ENCODE results near the gene NLN. TPM values are rescaled to one million over a fixed set of nuclear protein-coding genes. Genes with fewer than 3 reads are reported as not detected.
A peak's percentile ranks its signal among the peaks of the same experiment; 100 is the strongest.
"Not testable (repeated sequence)": the region's sequence is repeated elsewhere in the genome, so short reads cannot be mapped to it uniquely, and the experiment has no call there.

The NLN gene
- total and polyA plus RNA-seq, 2 of the 4 experiments (the other 2 are of a cell fraction) = 19.1 to 37.1 TPM

- Histone ChIP-seq H3K9me1 (ENCODE audit: insufficient read depth, low read length) (peaks cover 3% of the 10 kb centered on the region; the same call in 1 of the 2 replicates), H4K20me1 (ENCODE audit: insufficient read depth, low read length) (no peaks in the 10 kb centered on the region), H2AK9ac (replicated peaks; ENCODE audit: low read depth, low read length, poor library complexity) (peak overlapping the region; percentile 13), H3K18ac (ENCODE audit: low read depth, low read length) (peak overlapping the region; percentile 46; the same call in 1 of the 2 replicates), H3K4me1 (ENCODE audit: control insufficient read depth, insufficient read depth, low read length) (peaks cover 7% of the 10 kb centered on the region), H3K14ac (replicated peaks; ENCODE audit: low read depth, low read length) (0 out of 2 replicates have a peak overlapping the region, but pooled peaks have one; percentile 52), H2AFZ (replicated peaks; ENCODE audit: low read length, poor library complexity) (no peak overlapping the region), H3K23ac (ENCODE audit: low read depth, low read length) (no peak overlapping the region), H3K27ac (ENCODE audit: insufficient read depth, low read length) (no peak overlapping the region), H3K36me3 (ENCODE audit: control insufficient read depth, insufficient read depth, low read length) (no peaks in the 10 kb centered on the region), H3K56ac (ENCODE audit: extremely low read depth, insufficient read depth, low read length) (no peak overlapping the region), H3K4me3 (ENCODE audit: insufficient read depth, low read depth, low read length) (no peak overlapping the region), H4K91ac (ENCODE audit: insufficient read depth, low read depth, low read length) (no peak overlapping the region), H3K27me3 (ENCODE audit: control insufficient read depth, insufficient read depth, low read length) (no peaks in the 10 kb centered on the region), H4K5ac (ENCODE audit: low read depth, low read length) (no peak overlapping the region), H2BK5ac (ENCODE audit: low read depth, low read length, poor library complexity, severe bottlenecking) (no peak overlapping the region), H4K8ac (ENCODE audit: low read depth in 2 of 2, low read length in 2 of 2) (peak overlapping the region; percentile 49 to 50; a peak in 2 of 4 replicates), H2BK120ac (ENCODE audit: low read depth, low read length) (0 out of 2 replicates have a peak overlapping the region, but pooled peaks have one; percentile 45), H2BK15ac (ENCODE audit: low read depth, low read length) (peak overlapping the region; percentile 40; the same call in 2 of the 3 replicates), H3K79me1 (ENCODE audit: low read depth in 1 of 2, low read length in 2 of 2) (no peaks in the 10 kb centered on the region; a peak in 1 of 4 replicates), H2BK20ac (ENCODE audit: low read depth, low read length) (0 out of 2 replicates have a peak overlapping the region, but pooled peaks have one; percentile 20), H3K4me2 (ENCODE audit: low read depth, low read length) (no peak overlapping the region), H3K9ac (ENCODE audit: low read depth, low read length) (no peak overlapping the region), H2AK5ac (ENCODE audit: low read depth, low read length) (no peak overlapping the region), H3K4ac (ENCODE audit: low read depth, low read length) (no peak overlapping the region; the same call in 1 of the 2 replicates), H3K9me3 (ENCODE audit: control insufficient read depth, insufficient read depth, low read length) (no peaks in the 10 kb centered on the region)
- peak; percentile 31; the same call in 1 of the 2 replicates for ATAC-seq (ENCODE audit: low read depth)
- 86% methylated on average over 1 of the region's 3 CpGs; no CpG with 5 or more reads in 1 of the 2 experiments for WGBS, 2 experiments (ENCODE audit: extremely low coverage in 2 of 2, insufficient read length in 1 of 2)
- dilution Hi-C loops (cut with HindIII; ENCODE audit: low sequenced_read_pairs, unreplicated experiment) = no loop called here
- no TSS peak for BruUV-seq (replicated peaks)
- CTCF ChIA-PET = no interaction called here
- DNase-seq = peak; percentile 11
- no peak for TF ChIP-seq RFX5 (IDR thresholded peaks at IDR 0.05; ENCODE audit: low read depth, low read length)
- no peak for TF ChIP-seq CTCF (conservative IDR thresholded peaks at IDR 0.05; ENCODE audit: low read depth, low read length)
- no peak for TF ChIP-seq MXI1 (IDR thresholded peaks at IDR 0.05; ENCODE audit: borderline replicate concordance, low read depth, low read length)
- TF ChIP-seq NFE2L2 (IDR thresholded peaks at IDR 0.05; ENCODE audit: low read depth, low read length) = no peak
- no peak for TF ChIP-seq CHD1 (IDR thresholded peaks at IDR 0.05; ENCODE audit: low read depth, low read length)
- no peak for TF ChIP-seq POLR2A (IDR thresholded peaks at IDR 0.05; ENCODE audit: low read depth, low read length)
- no peak for TF ChIP-seq RCOR1 (IDR thresholded peaks at IDR 0.05; ENCODE audit: insufficient replicate concordance, low read length)
- intact Hi-C loops (cut with micrococcal nuclease) = no loop called here
- POLR2A ChIA-PET (ENCODE audit: unreplicated experiment) = no interaction called here
- in situ Hi-C loops (cut with MboI; ENCODE audit: low sequenced_read_pairs) = no loop called here
Measured at GRCh38 chr5:65840071-65840470, 118.1 kb downstream of the NLN start.

DNA sequence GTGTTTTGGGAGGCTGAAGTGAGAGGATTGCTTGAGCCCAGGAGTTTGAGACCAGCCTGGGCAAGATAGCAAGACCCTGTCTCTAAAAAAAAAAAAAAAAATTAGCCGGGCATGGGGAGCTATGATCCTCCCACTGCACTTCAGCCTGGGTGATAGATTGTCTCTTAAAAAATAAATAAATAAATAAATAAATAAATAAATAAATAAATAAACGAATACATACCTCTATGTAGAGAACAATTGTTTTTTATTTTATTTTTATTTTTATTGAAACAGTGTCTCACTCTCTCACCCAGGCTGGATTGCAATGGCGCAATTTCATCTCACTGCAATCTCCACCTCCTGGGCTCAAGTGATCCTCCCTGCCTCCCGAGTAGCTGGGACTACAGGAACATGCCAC lies 122.8 kb downstream of the NLN start:
- POLR2A ChIA-PET (ENCODE audit: unreplicated experiment); CTCF ChIA-PET; H3K4me3 ChIP-seq (ENCODE audit: insufficient read depth, low read depth, low read length); H4K5ac ChIP-seq (ENCODE audit: low read depth, low read length); H3K14ac ChIP-seq (replicated peaks; ENCODE audit: low read depth, low read length); DNase-seq; H3K4ac ChIP-seq (ENCODE audit: low read depth, low read length); H4K91ac ChIP-seq (ENCODE audit: insufficient read depth, low read depth, low read length); H3K9me3 ChIP-seq (ENCODE audit: control insufficient read depth, insufficient read depth, low read length); H3K27me3 ChIP-seq (ENCODE audit: control insufficient read depth, insufficient read depth, low read length); BruUV-seq (replicated peaks); H2AFZ ChIP-seq (replicated peaks; ENCODE audit: low read length, poor library complexity); H3K23ac ChIP-seq (ENCODE audit: low read depth, low read length); H3K79me1 ChIP-seq (ENCODE audit: low read depth in 1 of 2, low read length in 2 of 2); H3K27ac ChIP-seq (ENCODE audit: insufficient read depth, low read length); H2BK120ac ChIP-seq (ENCODE audit: low read depth, low read length); H3K9ac ChIP-seq (ENCODE audit: low read depth, low read length); H3K56ac ChIP-seq (ENCODE audit: extremely low read depth, insufficient read depth, low read length); ATAC-seq (ENCODE audit: low read depth); H2BK20ac ChIP-seq (ENCODE audit: low read depth, low read length); in situ Hi-C loops (cut with MboI; ENCODE audit: low sequenced_read_pairs); H2BK15ac ChIP-seq (ENCODE audit: low read depth, low read length); H3K9me1 ChIP-seq (ENCODE audit: insufficient read depth, low read length); H3K4me2 ChIP-seq (ENCODE audit: low read depth, low read length); H2AK9ac ChIP-seq (replicated peaks; ENCODE audit: low read depth, low read length, poor library complexity); H3K4me1 ChIP-seq (ENCODE audit: control insufficient read depth, insufficient read depth, low read length); H4K20me1 ChIP-seq (ENCODE audit: insufficient read depth, low read length); H3K36me3 ChIP-seq (ENCODE audit: control insufficient read depth, insufficient read depth, low read length); H2AK5ac ChIP-seq (ENCODE audit: low read depth, low read length); H2BK5ac ChIP-seq (ENCODE audit: low read depth, low read length, poor library complexity, severe bottlenecking); H4K8ac ChIP-seq (ENCODE audit: low read depth in 2 of 2, low read length in 2 of 2); dilution Hi-C loops (cut with HindIII; ENCODE audit: low sequenced_read_pairs, unreplicated experiment); intact Hi-C loops (cut with micrococcal nuclease): not testable (repeated sequence)
- no CpG with 5 or more reads among the region's 4 CpGs for WGBS, 2 experiments (ENCODE audit: extremely low coverage in 2 of 2, insufficient read length in 1 of 2)
- H3K18ac ChIP-seq (ENCODE audit: low read depth, low read length) = peak overlapping the region; percentile 64; the same call in 1 of the 2 replicates
